HG03342 (cell line): ENCODE data around the gene CREB5.

Experiments
- ATAC-seq: cut with Tn5 transposase; IDR thresholded peaks from one replicate; pipeline ENCODE4 v1.9.1; 2021; ENCODE audit warnings: mild to moderate bottlenecking, moderate library complexity; ENCODE audit not compliant: unreplicated experiment

CREB5 gene

GRCh38 chr7:28627896-28628295 is 215.6 kb downstream of the CREB5 start:
- no peak for ATAC-seq

DNA sequence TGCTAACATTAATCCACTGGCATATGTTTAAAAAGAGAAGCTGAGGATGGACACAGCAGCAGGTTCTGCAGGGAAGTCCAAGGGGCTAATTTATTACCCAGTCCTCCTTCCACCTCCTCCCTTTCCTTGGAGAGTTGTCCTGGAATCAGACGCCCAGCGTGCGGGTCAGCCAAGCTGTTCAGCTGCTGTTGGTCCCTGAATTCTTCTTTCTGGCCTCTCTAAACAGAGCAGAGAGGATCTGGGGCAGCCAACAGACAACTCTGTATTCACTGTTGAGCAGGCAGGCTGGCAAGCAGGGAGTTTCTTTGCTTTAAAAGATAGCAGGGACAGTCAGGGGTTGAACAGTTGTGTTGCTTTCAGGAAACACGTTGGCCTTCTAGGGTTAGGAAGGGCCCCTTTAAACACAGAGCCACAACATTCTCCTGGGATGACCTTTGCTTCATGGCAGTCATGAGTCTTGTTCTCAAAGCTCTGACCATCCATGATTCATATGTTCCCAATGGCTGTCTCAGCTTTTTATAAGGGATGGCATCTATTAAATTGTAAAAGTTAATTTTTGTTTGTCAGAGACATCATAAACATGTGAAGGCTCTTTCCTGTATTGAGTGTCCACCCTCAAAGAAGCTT is 217.0 kb downstream of the CREB5 start:
- ATAC-seq, result no peak

DNA sequence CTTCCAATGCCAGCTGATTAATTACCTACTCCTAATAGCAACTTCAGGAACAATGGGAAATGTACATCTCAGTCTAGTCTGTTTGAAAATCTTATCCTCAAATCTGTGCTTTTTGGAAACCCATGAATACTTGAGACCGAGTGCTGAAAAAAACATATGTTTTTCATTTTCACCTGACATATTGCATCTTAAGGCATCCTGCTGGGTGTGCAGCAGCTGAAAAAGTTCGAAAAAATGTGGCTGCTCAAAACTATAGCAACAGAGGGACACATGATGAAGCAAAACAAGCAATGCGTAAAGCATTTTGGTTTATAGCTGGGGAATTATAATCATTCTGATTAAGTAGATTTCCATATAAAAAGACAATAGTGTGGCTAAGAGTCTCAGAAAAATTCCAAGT is 218.0 kb downstream of the CREB5 start:
- ATAC-seq, result no peak

DNA sequence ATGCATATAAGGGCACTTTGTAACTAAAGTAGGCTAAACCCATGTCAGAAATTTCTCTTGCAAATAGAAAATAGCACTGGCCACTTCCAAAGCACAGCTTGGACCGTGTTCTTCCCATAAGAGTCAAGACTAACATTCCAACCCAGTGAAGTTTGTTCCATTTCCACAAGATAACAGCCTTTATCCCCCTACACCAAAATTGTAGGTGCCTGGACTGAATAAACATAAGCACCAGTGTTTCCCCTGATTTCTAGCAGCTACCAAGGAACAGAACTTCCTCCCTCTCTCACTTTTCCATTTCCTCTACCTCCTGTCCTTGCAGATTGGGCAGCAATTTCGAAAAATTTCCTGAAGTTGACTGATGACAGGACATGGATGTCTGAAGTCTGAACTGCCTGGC is 219.7 kb downstream of the CREB5 start:
- no peak for ATAC-seq

DNA sequence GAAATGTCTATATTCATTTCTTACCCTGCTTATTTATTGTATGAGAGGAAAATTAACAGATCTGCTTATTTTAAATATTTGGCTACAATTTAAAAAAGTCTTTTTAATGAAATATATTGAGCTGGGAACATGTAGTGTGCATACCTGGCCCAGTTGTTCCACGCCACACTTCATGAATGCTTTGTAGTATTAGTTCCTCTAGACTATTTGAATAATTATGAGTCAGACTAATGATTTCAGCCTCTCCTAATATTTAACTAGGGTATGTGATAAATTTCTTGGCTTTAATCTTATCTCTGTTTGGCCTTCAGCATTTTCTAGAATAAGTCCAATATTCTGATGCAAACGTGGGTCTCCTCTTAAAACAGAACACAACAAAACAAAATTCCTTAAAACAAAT is 226.6 kb downstream of the CREB5 start:
- no peak for ATAC-seq

DNA sequence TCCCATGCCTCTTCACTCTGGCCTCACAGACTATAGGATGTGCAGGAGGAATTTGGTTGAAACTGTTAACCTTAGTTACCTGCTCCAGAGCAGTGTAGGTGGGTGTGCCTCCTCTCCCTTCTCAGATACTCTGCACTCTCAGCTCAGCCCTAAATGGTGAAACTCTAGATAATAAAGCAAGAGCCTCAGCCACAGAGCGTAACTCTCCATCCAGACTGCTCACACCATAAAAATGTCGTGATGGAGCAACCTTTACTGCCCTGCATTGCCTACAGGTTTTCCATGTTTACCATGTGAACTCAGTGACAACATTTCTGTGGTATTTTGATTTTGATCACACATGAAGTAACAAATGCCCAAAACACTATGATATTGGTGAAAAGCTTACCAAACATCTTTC is 227.7 kb downstream of the CREB5 start:
- no peak for ATAC-seq

GRCh38 chr7:28641752-28642545 is 229.6 kb downstream of the CREB5 start:
- no peak for ATAC-seq

DNA sequence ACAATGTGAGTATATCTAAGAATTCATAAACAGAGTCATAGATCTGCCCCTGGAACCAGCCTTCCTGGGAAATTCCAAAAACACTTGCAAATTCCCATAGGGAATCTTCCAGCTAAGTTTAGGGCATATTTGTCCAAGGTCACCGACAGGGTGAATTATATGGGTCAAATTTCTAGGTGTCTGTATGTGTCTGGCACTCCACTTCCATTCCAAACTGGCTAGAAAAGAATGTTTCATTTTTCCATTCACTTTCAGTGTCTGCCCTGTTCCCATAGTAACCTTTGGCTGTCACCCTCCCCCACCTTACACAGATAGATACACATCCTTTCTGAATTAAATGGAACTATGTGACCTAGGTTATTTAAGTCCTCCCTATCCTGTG is 230.9 kb downstream of the CREB5 start:
- ATAC-seq, result no peak

- no peak for ATAC-seq
These were observed 231.4 kb downstream of the CREB5 start for GRCh38 chr7:28643584-28644340.

GRCh38 chr7:28645866-28646265 is 233.5 kb downstream of the CREB5 start:
- no peak for ATAC-seq

DNA sequence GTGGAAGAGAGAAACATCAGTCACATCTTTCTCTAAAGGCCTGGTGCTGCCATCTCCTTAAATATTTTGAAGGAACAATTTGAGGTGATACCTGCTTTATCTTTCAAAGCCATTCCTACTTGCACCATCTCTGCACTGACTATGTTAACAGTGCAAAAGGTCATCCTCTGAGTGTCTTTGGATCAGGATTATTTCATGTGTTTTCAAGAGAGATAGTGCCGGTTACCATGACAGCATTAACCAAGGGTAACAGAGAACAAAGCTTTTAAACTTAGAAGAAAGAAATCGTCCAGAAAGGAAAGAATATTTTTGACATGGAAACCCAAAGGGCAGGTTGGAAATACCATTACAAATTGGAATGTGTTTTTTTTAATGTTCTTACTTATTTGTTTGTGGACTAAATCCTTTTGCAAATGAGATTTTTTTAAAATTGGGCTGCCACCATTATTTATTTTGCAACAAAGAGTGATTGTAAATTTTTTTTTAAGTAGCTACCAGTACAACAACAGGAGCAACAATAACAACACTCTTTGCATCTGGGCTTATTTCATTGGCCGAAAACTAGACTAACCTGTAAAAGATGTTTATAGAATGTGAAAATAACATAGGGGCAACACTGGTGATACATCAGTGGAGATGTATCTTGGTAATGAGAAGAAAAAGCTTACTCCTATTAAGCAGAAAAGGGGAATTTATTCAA is 234.2 kb downstream of the CREB5 start:
- no peak for ATAC-seq

- no peak for ATAC-seq
These were observed 234.7 kb downstream of the CREB5 start for GRCh38 chr7:28647076-28647421.

DNA sequence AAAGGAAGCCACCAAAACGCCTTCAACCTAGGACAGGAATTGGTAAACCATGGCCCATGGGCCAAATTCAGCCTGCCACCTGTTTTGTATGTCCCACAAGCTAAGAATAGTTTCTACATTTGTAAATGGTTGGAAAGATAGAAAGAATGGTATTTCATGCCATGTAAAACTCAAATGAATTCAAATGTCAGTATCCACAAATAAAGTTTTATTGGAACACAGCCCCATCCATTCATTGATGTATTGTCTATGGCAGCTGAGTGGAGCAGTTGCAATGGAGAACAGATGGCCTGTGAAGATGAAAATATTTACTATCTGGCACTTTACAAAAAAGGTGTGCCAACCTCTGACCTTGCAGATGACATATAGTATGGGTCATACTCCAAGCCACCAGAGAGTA is 236.9 kb downstream of the CREB5 start:
- no peak for ATAC-seq

- ATAC-seq, result no peak
These were observed 237.5 kb downstream of the CREB5 start for GRCh38 chr7:28649811-28650210.

- no peak for ATAC-seq
These were observed 241.8 kb downstream of the CREB5 start for GRCh38 chr7:28654110-28654509.

DNA sequence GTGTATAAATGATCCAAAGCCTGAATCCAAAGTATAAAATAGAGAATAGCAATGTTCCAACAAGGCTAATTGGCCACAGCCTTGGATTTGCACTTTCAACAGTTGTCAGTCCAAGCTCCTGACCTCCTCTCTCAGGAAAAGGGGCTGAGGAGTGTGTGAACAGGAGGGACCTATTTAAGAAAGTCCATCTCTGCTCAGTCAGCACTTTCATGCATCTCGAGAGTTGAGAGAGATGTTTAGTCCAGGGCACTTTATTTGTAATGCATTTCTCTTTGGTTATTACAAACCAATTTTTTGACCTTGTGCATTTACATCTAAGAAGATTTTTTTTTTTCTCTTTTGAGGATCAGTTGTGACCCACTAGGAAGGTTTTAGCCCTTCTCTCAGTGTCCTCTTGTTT is 244.2 kb downstream of the CREB5 start:
- ATAC-seq, result no peak

DNA sequence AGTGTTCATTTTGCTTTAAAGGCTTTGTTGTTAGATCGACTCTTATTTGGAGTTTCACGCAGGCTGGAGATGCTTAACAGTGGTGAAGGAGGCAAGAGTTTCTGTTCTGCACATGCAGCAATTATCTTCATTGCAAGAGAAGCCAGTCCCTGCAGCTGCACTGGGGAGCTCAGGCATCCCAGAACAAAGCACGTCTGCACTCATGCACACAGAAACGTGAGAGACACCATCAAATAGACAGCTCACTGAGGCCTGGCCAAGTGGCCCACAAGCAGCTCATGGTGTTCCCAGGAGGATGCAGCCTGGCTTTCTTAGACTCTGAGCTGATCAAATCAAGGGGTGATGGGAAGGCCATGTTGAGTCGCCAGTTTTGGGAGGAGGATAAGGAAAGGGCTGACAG is 246.1 kb downstream of the CREB5 start:
- no peak for ATAC-seq

GRCh38 chr7:28660132-28660531 is 247.8 kb downstream of the CREB5 start:
- ATAC-seq, result no peak

GRCh38 chr7:28661826-28662595 is 249.7 kb downstream of the CREB5 start:
- no peak for ATAC-seq

DNA sequence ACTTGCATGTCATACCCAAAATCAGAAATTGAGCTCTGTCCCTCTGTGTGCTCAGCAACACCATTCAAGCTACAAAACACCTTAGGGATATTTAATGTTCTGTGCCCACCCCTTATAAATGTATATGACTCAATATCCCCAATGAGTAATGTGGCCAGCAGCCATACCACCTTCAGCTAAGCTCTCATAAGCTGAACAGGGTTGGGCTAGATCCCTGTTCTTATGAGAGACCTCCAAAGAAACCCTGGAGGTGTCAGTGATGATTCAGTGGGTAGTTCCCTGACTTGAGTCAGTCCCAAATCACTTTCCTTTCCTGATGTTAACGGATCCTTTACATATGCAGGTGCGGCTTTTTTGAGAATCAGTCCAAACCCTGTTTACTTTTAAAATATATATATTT is 253.8 kb downstream of the CREB5 start:
- ATAC-seq, result no peak

DNA sequence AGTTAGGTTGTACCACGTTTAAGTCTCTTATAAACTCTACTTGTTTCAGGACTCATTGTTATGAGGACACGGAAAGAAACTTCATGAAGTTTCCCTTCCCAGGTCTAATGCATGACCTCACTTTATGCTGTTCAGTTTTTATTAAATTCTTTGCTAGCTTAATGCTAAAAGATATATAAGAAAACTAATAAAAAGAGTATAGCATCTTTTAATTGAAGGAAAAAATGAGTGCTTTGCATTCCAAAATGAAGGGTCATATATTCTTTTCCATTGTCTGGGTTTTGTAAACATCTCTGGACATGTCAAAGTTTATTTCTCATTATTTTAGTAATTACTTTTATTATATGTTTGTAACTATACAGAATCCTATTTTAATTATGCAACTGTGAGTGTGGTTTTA is 255.8 kb downstream of the CREB5 start:
- no peak for ATAC-seq
